NCI-H510A (cell line): Measurements from ENCODE around the gene ZSCAN26.

Source experiments
- DNase-seq: peaks from one replicate; lab custom pipeline; 2025; lab: John Stamatoyannopoulos, UW

Gene ZSCAN26

DNA sequence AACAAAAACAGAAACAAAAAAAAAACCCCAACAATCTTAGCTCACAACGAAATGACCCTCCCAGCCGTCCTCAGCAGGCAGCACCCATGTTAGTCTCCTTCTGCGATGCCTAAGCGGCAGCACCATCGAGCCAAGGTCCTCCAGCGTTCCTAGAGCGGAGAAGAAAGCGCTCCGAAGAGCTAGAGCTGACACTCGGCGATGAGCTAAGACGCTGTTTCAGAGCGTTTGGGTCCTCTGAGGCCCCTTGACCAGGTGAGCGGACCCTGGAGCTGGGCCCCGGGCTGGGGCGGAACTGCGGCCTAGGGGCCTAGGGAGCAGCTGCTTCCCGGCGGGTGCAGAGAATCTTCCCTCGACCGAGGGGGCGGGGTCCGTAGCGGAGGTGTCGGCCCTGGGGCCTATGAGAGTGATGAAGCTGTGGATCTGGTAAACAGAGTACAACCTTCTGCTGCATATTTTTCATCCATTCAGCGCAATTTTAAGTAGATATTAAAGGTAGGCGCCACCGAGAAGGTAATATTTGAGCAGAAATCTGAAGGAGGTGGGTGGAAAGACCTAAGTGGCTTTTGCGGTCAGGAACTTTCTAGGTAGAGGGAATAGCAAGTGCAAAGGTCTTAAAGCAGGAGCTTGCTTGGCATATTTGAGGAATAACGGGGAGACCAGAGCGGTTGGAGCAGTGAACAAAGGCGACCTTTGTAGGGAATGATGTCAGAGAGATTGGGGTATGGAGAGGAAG is at the start of gene ZSCAN26:
ZSCAN26 (plus strand) TSS at position 182 of the 733 bp plus-strand sequence. CDS start 4,777 bp downstream, outside the sequence.
- DNase-seq, result peak; percentile 71

- no peak for DNase-seq
These were observed 49.1 kb upstream of the ZSCAN26 start for GRCh38 chr6:28217890-28218289.

GRCh38 chr6:28218312-28219248 is 48.4 kb upstream of the ZSCAN26 start:
- DNase-seq, result peak; percentile 40

- no peak for DNase-seq
These were observed 46.4 kb upstream of the ZSCAN26 start for GRCh38 chr6:28220257-28221133.

DNA sequence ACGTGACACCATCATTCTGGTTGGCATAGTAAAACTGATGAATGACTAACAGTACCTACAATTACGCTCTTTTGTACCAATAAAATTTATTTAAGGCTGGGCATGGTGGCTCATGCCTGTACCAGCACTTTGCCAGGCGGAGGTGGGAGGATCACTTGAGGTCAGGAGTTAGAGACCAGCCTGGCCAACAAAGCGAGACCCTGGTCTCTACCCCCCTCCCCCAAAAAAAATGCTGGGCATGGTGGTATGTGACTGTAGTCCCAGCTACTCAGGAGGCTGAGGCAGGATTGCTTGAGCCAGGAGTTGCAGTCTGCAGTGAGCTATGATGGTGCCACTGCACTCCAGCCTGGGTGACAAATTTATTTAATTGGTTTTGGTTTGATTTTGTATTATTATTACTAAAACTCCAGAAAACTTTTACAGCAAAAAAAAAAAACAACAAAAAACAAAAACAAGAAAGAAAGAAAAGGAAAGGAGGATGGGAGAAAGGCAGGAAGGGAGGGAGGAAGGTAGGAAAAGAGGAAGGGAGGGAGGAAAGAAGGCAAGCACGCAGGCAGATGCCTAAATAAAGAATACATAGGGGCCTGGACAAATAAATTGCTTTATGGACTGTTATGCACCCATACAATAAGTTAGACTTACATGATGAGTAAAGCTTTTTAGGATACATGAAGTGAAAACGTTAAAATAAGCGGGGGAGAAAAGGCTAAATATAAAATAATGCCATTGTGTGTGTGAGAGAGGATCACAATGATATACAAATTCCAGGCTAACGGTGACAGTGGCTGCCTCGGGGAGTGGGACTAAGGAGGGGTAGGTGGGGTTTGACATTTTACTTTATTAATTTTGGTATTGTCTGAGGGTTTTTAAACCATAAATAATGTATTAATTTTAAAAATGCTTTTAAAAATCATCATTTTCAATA is 42.5 kb upstream of the ZSCAN26 start:
- DNase-seq, result no peak

GRCh38 chr6:28225056-28225834 is 41.7 kb upstream of the ZSCAN26 start, which contains the start of gene ZSCAN9:
TSS of gene ZSCAN9 (plus strand) at chr6:28225275. CDS start at chr6:28227085, 1,810 bp downstream.
- peak; percentile 76 for DNase-seq

DNA sequence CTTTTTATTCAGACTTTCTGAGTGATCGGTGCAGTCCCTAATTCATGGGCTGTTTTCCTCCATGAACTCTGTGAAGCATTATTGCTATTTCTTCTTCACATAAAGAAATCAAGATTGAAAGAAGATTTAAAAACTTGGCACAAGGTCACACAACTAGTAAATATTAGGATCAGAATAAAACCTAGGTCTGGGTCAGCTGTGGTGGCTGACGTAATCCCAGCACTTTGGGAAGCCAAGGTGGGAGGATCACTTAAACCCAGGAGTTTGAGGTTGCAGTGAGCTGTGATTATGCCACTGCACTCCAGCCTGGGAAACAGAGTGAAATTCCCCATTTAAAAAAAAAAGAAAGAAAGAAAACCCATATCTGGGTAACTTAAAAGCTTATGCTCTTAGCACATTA is 40.5 kb upstream of the ZSCAN26 start:
- no peak for DNase-seq

DNA sequence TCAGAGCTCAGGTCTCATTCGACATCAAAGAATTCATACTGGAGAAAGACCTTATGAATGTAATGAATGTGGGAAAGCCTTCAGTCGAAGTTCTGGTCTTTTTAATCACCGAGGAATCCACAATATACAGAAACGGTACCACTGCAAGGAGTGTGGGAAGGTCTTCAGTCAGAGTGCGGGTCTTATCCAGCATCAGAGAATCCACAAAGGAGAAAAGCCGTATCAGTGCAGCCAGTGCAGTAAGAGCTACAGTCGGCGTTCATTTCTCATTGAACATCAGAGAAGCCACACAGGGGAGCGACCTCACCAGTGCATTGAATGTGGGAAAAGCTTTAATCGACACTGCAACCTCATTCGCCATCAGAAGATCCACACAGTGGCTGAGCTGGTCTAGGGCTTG is 34.2 kb upstream of the ZSCAN26 start:
- no peak for DNase-seq

GRCh38 chr6:28235912-28236452 is 31.0 kb upstream of the ZSCAN26 start:
- no peak for DNase-seq

DNA sequence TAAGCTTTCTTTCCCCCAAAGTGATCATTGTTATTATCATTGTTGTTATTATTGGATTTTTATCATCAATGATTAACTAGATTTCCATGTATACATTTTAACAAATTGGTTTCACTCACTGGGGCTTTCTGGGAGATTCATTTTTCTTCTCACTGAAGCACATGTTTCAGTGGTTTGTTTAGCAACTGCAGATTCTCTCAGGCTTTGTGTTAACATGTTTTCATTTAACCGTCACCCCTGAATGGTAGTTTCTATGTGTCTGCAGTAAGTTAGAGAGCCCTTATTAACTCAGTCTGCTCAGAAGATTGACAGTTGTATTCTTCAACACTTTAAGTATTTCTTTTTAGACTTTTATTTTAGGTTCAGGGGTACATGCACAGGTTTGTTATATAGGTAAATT is 27.3 kb upstream of the ZSCAN26 start:
- DNase-seq, result no peak

GRCh38 chr6:28240471-28240870 is 26.5 kb upstream of the ZSCAN26 start:
- no peak for DNase-seq

DNA sequence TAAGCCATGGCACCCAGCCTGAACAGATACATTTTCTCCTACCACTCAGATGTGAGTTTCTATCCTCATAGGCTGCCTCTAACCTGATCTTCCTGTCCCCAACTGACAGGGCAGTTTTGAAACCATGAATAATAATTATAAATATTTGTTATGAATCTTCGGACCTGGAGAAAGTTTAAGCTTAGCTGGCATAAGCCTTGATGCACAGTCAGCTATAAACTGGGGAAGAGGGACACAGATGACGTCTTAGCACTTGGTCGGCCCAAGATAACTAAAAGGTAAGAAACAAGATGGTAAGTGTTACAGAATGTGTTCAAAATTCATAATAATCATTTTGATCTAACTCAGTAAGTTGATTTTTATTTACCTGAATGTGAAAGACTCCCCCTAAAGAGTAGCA is 23.0 kb upstream of the ZSCAN26 start:
- no peak for DNase-seq

- DNase-seq, result no peak
These were observed 21.6 kb upstream of the ZSCAN26 start for GRCh38 chr6:28245206-28245941.

DNA sequence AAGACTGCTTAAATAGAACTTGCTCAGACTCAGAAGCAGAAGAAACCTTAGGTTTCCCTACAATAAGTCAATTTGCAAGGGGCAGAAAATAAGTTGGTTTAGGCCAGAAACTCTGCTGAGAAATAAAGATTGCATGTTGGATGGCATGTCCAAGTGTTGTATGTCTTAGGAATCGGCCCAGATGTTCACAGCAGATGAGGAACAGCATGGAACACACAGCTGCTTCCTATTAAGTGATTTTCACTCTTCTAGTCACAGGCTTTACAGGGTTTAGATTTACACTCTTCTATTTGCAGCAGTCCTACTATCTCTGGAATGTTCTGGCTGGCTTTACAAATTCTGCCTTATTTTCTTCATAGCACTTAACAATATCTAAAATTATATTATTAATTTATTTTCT is 18.0 kb upstream of the ZSCAN26 start:
- DNase-seq, result no peak

- no peak for DNase-seq
These were observed 16.2 kb upstream of the ZSCAN26 start for GRCh38 chr6:28250747-28251146.

DNA sequence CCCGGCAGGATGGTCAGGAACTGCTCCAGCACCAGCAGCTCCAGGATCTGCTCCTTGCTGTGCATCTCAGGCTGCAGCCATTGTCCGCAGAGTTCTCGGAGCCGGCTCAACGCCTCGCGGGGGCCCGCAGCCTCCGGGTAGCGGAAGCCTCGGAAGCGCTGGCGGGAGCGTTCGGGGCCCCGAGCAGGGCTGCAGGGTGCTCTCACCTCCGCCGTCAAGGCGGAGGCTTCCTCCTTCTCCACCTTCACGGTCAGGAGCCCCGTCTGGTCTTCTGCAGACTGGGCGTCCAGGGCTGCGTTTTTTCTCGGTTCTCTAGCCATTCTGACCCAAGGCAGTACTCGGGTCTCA is 15.3 kb upstream of the ZSCAN26 start:
- no peak for DNase-seq

GRCh38 chr6:28252009-28252975 is 14.7 kb upstream of the ZSCAN26 start, which contains the start of gene ZKSCAN4:
TSS of gene ZKSCAN4 (minus strand) at chr6:28252269. CDS start at chr6:28251980, 289 bp downstream.
- peak; percentile 65 for DNase-seq

GRCh38 chr6:28254121-28254519 is 12.8 kb upstream of the ZSCAN26 start:
- no peak for DNase-seq
